IPS-NIHi7 (cell line): ENCODE data around the gene CACNB2.

Experiments
- DNase-seq: peaks from one replicate; pipeline ENCODE4 v3.0.0; 2012; ENCODE audit warnings: mixed read lengths; ENCODE audit errors: extremely low spot score

The CACNB2 gene

DNA sequence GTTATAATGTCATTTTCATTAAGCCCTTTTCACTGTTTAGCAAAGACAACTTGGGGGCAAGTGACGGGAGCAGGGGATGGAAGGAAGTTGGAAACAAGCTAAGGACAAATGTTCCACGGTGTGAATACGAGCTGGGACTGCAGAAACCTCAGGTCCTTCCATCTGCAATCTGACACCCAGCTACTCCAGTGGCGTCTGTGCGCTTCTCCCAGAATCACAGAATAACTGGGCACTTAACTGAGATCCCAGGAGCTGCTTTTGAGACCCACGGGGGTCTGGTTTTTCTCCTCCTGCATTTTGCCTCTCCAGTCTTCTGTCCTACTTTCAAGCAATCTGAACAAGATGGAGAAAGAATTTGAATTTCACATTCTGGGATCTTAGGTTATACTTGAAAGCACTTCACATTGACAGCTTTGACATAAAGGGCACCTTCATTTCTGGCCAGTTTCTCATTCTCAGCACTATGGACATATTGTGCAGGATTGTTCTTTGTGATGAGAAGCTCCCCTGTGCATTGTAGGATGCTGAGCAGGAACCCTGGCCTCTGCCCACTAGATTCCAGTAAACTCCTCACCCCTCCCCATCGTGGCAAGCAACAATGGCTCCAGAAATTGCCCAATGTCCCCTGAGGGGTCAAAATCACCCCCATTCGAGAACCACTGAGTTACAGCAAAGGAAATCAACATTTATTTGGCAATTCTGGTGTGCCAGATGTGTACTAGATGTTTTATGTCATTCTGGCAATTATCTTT, 194.1 kb downstream of the CACNB2 start:
- DNase-seq = no peak

DNA sequence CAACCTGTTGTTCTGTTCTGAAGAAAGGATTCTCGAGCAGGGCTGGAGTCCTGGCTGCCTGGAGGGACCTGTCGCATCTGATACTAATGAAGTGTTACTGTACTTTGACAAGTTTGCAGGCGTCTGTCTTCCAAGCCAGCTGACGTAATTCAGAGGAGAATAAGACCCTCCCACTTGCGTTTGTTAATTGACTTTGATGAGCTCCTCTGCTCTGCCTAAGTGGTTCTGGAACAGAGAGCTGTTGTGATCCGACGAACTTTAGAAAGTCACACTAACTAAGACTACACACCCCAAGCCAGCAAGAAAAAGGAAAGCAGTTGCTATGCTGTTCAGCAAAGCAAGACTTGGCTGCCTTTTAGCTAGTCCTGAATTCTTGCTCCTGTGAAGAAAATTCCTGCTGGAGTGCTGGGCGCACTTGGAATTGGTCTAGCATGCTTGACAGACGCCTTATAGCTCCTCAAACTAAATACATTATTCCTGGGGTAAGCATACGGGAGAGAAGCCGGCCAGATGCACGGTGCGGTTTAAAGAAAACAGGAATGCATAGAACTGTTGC, 200.3 kb downstream of the CACNB2 start:
- DNase-seq = no peak

GRCh38 chr10:18341055-18341454, 200.8 kb downstream of the CACNB2 start:
- DNase-seq = no peak

DNA sequence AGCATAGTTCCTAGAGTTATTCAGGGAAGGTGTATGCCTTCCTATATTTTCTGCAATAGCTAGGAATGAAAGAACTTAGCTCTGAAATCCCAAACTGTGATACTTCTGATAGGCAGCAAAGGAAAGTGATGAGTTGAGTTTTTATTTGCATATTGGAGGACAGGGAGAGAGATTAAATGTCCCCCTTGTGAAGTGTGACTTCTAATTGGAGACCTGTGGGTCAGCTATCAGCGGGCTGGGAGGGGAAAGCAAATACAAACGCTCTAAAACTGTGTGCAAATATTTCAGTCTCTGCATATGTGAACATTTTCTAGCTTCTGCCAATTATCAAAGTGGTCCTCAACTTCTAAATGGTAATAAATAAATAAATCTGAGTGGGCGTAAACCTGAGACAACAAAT, 203.3 kb downstream of the CACNB2 start:
- no peak for DNase-seq

GRCh38 chr10:18345308-18345707, 205.1 kb downstream of the CACNB2 start:
- DNase-seq = no peak

DNA sequence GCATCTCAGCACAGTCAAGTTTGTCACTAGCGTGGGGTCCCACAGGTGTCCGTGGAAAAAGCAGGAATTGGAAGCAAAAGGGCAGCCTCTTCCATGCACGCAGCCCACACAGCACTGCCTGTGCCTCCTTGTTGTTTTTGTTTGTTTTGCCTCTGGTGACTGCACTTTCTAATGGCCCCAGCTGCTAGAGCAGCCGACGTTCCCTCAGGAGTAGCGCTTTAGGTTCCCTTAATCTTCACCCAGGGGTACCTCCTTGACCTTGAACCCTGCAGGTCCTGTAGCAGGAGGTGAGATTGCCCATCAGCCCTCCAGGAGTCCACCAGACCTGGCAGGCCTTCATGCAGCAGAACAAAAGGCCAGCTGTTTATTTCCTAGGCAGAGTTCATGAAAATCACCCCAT, 210.1 kb downstream of the CACNB2 start:
- no peak for DNase-seq

DNA sequence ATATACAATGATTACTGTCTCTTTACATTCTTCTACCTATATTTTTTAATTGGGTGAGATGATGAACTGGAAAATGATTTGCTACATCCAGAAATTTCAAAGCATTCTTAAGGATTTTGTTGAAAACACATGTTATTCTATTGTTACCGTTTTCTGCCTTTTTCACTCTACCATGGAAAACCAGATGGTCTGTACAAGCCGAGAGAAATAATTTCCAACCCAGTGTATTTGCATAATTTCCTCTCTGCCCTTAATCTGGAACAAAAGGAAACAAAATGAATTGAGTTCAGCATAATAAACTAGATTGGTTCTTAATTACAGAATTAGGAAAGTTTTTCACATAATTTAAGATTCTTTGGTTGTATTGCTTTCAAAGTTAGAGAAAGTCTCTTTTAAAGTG, 211.2 kb downstream of the CACNB2 start:
- no peak for DNase-seq

DNA sequence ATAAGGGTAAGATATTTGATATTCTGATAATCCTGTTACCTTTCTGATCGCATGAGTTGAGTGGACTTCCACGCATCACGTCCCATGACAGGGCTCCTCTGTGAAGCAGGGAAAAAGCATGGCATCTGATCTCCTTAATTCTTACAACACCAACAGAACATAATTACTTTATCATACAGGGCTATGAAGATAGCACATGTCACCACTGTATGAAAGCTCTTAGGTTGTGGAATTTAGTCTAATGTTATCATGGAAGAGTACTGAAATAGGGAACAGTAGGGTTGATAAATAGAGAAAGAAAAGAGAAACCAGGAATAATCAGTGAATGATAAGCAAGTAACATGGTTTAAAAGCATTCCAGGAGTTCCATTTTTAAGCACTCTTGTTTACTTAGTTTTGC, 212.0 kb downstream of the CACNB2 start:
- DNase-seq = no peak

DNA sequence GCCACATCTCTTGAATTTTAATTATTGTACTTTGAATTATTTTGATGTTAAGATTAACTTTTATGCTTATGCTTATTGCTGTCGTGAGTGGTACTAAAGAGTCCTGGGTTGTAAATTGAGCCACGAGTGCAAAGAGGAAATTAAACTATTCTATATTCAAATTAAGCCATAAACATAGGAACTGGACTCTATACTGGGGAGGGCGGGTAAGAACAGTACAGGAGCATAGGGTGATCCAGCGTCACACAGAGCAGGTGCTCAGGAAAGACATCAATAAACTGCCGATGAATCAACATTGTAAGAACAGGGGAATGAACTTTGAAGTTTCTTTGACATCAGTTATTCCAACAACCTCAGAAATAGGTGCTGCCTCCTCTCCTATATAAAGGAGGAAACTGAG, 219.6 kb downstream of the CACNB2 start:
- no peak for DNase-seq

- no peak for DNase-seq
These were observed 222.7 kb downstream of the CACNB2 start for GRCh38 chr10:18362892-18363291.

DNA sequence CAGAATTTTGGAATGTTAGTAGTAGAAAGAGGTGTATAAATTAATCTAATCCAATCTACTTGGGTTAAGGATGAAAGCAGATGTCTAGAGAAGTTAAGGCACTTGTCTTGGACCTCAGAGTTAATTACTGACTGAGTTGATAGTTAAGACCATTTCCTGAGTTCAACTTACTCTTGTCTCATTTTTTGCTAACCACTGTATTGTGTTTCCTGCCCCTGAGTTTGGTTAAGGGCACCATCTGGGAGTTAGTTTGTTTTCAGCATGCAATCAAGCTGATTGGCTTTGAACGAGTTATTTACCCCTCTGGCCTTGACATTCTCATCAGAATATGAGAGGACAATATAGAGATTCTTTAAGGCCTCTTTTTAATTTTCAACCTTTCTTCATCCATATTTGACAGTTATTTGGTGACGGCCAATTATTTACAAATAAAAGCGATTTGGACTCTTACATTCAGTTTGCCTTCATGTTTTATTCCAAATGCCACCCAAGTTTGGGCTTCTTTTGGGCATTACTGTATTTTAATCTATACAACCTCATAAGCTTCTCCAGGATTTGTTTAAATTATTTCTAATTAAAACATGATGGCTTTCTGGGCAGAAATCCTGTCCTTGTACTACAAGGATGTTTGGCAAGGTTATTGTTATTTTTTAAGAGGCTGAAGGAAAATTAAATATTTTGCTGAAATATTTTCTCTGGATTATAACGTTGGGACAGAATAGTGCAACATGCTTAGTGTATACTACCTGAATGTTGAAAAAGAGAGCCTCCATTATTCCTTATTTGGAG, 225.0 kb downstream of the CACNB2 start:
- DNase-seq = no peak

GRCh38 chr10:18367840-18368239, 227.6 kb downstream of the CACNB2 start:
- DNase-seq = no peak

GRCh38 chr10:18368273-18368672, 228.0 kb downstream of the CACNB2 start:
- DNase-seq = no peak

- no peak for DNase-seq
These were observed 228.5 kb downstream of the CACNB2 start for GRCh38 chr10:18368682-18369081.

- no peak for DNase-seq
These were observed 229.7 kb downstream of the CACNB2 start for GRCh38 chr10:18369859-18370473.

GRCh38 chr10:18376650-18377049, 236.4 kb downstream of the CACNB2 start:
- DNase-seq = no peak

- no peak for DNase-seq
These were observed 237.7 kb downstream of the CACNB2 start for GRCh38 chr10:18377898-18378297.

- no peak for DNase-seq
These were observed 238.5 kb downstream of the CACNB2 start for GRCh38 chr10:18378766-18379165.

GRCh38 chr10:18381679-18382078, 241.5 kb downstream of the CACNB2 start:
- no peak for DNase-seq

- DNase-seq = no peak
These were observed 257.7 kb downstream of the CACNB2 start for GRCh38 chr10:18397906-18398305.

GRCh38 chr10:18399158-18399557, 258.9 kb downstream of the CACNB2 start:
- no peak for DNase-seq

GRCh38 chr10:18400201-18400905, 260.1 kb downstream of the CACNB2 start:
- peak; percentile 50 for DNase-seq
